GM12892 (cell line): ENCODE measurements around the gene AADAC.
"Not testable (repeated sequence)": the region's sequence is repeated elsewhere in the genome, so short reads cannot be mapped to it uniquely, and the experiment has no call there.

Experiments used
- DNase-seq: peaks from one replicate; pipeline ENCODE4 v3.0.0; 2011; ENCODE audit not compliant: insufficient read length
- FAIRE-seq: peaks from 2 replicates; lab custom pipeline; 2011; peaks lifted over from hg19 to GRCh38; lab: Jason Lieb, UNC
- POLR2A ChIP-seq: IDR thresholded peaks from 2 replicates; pipeline ENCODE4 v1.6.1; 2011; ENCODE audit warnings: low read depth, low read length, control low read depth
- POLR2AphosphoS5 ChIP-seq: IDR thresholded peaks from 2 replicates; pipeline ENCODE4 v1.6.1; 2011; ENCODE audit warnings: low read depth, low read length, control low read depth
- TAF1 ChIP-seq: IDR thresholded peaks from 2 replicates; pipeline ENCODE4 v1.6.1; 2011; ENCODE audit warnings: low read depth, mild to moderate bottlenecking, control low read depth, low read length, borderline replicate concordance

AADAC gene

DNA sequence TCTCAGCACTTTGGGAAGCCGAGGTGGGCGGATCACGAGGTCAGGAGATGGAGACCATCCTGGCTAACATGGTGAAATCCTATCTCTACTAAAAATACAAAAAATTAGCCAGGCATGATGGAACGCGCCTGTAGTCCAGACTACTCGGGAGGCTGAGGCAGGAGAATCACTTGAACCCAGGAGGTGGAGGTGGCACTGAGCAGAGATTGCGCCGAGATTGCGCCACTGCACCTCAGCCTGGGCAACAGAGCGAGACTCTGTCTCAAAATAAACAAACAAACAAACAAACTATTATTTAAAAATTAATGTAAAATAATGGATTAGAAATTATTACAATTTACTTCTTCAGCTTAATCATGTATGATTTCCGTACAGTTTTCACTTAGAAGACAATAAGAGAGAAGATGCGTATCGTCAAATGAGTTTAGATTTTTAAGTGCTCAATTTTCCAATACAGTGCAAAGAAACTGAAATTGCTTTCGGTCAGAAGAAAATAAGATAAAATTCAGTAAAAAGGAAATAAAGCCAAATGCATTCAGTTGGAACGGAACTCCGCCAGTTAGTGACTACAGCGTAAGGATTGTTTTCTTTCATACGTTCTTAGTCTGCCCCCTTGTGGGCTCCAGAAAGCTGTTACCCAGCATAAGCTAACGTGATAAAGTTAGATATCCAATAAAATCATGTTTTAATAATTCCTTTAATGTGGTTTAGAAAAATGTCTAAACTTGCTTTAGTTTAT, 24.8 kb downstream of the AADAC start:
- no peak for FAIRE-seq
- peak; percentile 2 for DNase-seq
- TF ChIP-seq TAF1 (no peak), POLR2A (no peak), POLR2AphosphoS5 (no peak)

DNA sequence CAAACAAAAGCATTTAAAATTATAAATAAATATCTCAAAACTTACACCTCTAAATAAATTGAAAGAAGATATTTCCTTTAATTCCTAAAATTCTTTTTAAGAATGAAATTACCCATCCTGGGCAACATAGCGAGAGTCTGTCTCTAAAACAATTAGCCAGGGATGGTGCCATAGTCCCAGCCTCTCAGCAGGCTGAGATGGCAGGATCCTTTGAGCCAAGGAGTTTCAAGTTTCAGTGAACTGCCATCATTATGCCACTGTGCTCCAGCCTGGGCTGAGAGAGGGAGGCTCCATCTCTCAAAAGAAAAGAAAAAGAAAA, 25.4 kb downstream of the AADAC start:
- FAIRE-seq (no peak), DNase-seq (no peak)
- TF ChIP-seq TAF1 (no peak), POLR2AphosphoS5 (no peak), POLR2A (no peak)

DNA sequence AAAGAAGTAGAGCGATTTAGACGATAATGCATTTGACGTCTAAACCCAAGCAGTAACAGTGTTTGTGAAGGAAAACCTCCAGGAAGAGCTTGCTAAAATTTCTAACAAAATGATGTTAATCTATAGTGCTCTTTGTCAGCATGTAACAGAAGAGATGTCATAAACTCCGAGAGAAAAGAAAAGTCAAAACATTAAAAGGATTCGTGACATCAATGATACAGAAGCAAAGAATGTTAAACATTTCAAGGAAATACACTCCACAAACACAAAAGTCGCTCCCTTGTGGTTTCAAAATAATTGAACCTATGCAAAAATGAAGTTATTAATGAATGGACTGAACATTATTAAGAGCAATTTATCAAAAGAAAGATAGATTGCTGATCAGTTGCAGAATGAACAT, 27.9 kb downstream of the AADAC start:
- FAIRE-seq, result no peak
- no peak for DNase-seq
- no peak for TF ChIP-seq POLR2A
- TF ChIP-seq TAF1, result no peak
- no peak for TF ChIP-seq POLR2AphosphoS5

DNA sequence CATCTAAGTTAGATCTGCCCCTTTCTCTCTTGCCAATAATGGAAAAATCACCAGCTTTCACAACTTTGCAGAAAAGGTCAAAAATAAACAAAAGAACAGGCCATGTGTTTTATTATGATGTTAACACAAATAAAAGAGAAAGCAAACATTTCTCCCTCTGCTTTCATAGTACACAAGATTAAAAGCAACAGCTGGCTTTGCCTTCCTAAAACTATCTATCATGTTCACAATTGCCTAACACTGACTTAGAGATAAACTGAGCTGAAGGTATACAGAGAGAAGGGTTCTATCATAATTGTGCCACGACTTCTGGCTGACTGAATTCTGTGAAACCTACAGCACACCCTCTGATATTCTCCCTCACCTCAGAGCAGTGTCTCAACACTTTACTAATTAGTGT, 29.4 kb downstream of the AADAC start:
- FAIRE-seq, result peak; percentile 36
- TF ChIP-seq POLR2AphosphoS5 (no peak), TAF1 (no peak), POLR2A (no peak)
- no peak for DNase-seq

DNA sequence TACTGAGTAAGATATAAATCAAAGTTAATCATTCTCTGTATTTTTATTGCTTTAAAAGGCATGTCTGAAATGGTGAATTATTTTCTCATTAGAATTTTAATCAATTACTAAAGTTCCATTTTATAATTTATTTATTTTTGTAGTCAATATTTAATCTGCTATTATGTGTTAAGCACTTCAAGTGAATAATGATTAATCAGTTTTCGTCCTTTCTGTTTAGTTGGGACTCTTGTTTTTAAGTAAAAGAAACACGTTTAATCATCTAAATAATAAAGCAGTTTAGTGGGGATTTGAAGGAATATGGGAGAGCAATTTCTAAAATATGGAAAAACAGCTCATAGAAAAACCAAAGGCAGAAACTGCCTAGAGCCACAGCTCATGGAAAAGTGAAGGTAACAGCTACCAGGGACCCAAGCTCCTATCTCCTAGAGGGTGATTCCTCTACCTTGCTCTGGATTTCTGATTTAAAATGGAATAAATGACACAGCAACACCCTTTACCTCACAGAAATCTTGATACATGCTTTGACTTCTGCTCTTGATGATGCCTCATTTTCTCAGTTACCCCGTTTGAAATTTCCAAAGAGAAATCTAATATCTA, 31.5 kb downstream of the AADAC start:
- no peak for DNase-seq
- TF ChIP-seq POLR2AphosphoS5 (no peak), POLR2A (no peak), TAF1 (no peak)
- FAIRE-seq, result no peak

DNA sequence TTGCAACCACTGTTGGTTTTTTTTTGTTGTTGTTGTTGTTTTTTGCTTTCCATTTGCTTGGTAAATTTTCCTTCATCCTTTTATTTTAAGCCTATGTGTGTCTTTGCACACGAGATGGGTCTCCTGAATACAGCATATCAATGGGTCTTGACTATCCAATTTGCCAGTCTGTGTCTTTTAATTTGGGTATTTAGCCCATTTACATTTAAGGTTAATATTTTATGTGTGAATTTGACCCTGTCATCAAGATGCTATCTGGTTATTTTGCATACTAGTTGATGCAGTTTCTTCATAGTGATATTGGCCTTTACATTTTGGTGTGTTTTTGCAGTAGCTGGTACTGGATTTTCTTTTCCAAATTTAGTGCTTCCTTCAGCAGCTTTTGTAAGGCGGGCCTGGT, 36.1 kb downstream of the AADAC start:
- not testable (repeated sequence) for FAIRE-seq, DNase-seq

DNA sequence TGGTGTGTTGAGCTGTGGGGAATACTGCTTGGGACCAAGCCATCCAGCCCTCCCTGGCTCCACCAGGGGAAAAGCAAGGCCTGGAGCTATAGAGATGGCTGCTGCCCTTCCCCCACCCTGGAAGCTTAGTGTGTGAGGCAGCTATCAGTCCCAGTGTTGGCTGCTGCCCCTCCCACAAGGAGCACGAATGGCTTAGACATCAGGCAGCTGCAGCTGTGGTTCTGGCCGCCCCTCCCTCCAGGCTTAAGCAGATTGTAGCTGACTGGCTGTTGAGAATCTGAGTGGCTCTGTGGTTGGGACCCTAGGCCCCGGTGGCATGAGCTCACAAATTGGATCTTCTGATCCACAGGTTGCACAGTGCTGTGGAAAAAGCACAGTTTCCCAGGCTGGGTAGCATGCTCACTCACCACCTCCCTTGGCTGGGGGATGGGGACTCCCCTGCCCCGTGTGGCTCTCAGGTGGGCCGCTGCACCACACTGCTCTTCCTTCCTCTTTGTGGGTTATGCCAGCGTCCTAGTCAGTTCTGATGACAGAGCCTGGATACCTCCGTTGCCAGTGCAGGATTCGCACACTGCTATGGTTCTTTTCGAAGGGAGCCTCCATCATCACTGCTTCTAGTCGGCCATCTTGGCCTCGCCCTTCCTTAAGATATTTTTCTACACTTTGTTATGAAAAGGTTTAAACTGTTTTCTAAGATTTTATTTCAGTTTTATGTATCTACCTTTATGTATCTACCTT, 38.3 kb downstream of the AADAC start:
- DNase-seq, result no peak
- TF ChIP-seq POLR2A (no peak), TAF1 (no peak), POLR2AphosphoS5 (no peak)
- FAIRE-seq, result no peak

DNA sequence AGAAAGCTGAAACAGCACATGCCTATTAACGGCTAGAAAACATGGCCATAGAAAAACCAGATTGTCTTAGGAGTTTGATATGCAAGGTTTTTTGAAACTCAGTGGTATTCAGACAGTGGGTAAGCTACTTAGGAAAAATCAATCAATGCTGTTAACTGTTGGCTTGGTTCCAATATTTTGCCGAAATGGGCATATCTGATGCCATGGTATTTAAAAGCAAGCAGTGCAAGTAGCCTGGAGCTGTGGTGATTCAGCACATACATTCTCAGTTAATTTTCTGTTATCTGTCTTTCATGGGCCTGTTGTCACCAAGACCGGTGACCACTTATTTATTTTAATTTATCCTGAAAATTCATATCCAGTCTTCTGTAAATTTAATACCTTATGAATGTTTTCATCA, 42.2 kb downstream of the AADAC start:
- TF ChIP-seq POLR2AphosphoS5, result no peak
- TF ChIP-seq TAF1, result no peak
- no peak for TF ChIP-seq POLR2A
- DNase-seq (no peak), FAIRE-seq (no peak)

DNA sequence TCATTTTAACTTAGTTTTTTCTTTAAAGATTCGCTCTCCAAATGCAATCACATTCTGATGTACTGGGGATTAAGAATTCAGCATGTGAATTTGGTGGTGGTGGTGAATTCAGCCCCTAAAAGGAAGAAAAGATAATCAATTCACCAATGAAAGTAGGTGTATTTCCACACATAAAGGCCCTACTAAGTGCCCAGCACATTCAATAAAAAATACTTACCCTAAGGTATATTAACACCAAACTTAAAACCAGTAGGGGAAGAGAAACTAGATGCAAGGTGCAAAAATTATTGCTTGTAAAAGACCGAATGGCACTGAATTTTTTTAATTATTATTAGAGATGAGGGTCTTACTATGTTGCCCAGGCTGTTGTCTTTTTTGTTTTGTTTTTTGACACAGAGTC, 42.7 kb downstream of the AADAC start:
- DNase-seq (no peak), FAIRE-seq (no peak)
- TF ChIP-seq TAF1, result no peak
- TF ChIP-seq POLR2AphosphoS5, result no peak
- no peak for TF ChIP-seq POLR2A

DNA sequence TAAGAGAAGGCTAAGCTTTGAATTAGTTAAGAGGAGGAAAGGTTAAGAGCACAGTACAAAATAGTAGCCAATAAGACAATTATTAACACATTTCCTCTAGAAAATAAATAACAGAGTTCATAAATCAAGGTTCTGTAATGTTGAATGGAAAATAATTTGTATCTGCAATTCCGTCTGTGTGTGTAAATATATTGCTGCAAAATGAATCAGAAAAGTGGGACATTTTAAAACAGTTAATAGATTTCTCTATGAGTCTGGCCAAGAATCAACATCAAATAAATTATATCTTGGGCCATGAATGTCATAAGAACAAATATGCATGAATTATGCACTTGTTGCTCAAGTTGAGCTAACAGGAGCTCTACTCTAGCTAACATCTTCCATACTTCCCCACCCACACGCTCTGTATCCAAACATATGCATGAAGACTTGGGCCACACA, 45.3 kb downstream of the AADAC start:
- TF ChIP-seq TAF1 (no peak), POLR2AphosphoS5 (no peak), POLR2A (no peak)
- no peak for DNase-seq
- FAIRE-seq, result no peak

DNA sequence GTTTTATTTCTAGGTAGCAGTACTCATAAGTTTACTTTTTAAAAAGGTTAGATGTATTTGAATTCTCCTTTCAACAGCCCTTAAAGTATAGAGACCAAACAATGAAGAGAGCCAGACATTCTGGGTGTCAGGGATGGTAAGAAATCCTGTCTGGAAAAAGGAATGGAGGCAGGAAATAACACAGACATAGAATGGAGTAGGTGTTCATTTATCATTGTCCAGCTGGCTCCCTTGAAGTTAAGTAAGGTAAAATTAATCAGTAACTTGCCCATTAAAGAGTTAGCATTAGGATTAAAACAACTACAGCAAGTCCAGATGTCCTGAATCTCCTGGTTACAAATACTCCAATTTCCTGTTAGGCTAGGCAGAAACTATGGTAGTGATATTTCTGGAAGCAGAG, 46.0 kb downstream of the AADAC start:
- DNase-seq (no peak), FAIRE-seq (no peak)
- TF ChIP-seq TAF1, result no peak
- no peak for TF ChIP-seq POLR2AphosphoS5
- TF ChIP-seq POLR2A, result no peak

DNA sequence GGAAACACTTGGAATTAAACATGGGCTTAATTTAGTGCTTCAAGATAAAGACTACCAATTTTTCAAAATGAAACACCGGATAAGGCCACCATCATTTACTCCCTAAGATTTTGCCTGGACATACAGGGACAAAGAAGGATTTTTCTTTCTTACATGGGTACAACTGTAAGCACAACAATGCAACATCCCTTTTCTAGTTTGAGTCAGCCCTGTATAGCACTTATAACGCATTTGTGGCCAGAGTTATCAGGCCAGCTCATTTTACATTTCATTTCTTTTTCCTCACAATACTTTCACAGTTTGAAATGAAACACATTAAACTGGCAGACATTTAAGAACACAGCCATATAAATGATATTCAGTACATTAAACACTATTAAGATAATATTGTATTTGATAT, 49.7 kb downstream of the AADAC start:
- DNase-seq (no peak), FAIRE-seq (no peak)
- no peak for TF ChIP-seq TAF1
- TF ChIP-seq POLR2A, result no peak
- no peak for TF ChIP-seq POLR2AphosphoS5
